HepG2 (cell line): ENCODE measurements around the gene ACSL1. TPM values are rescaled to one million over a fixed set of nuclear protein-coding genes. Genes with fewer than 3 reads are reported as not detected.

Source experiments
- ATM ChIP-seq: fragments of 450-650 bp; IDR thresholded peaks from 2 replicates; pipeline ENCODE4 v1.7.1; 2017; ENCODE audit warnings: mild to moderate bottlenecking, borderline replicate concordance
- FOXA1 ChIP-seq, 2 experiments: fragments of 450-650 bp in 1 of 2; sonication (generic) in 1 of 2; formaldehyde crosslinking in 1 of 2; IDR thresholded peaks; 2 replicates each; pipeline versions ENCODE4 v1.4.0 to v1.6.1; 2016 to 2020; ENCODE audit warnings: missing genetic modification reagents in 1 of 2
- FOXP1 ChIP-seq, 2 experiments: fragments of 450-650 bp in 1 of 2; IDR thresholded peaks; 2 replicates each; pipeline ENCODE4 v1.6.1; 2017 to 2018; ENCODE audit warnings: antibody characterized with exemption in 1 of 2
- HDAC2 ChIP-seq: sonication (generic); formaldehyde crosslinking; IDR thresholded peaks from 2 replicates; pipeline ENCODE4 v1.4.0; 2020; ENCODE audit warnings: missing genetic modification reagents
- HIC2 ChIP-seq: sonication (generic); formaldehyde crosslinking; IDR thresholded peaks from 2 replicates; pipeline ENCODE4 v1.9.0; 2022; ENCODE audit warnings: low read depth, missing genetic modification reagents
- MAFG ChIP-seq: sonication (generic); formaldehyde crosslinking; IDR thresholded peaks from 2 replicates; pipeline ENCODE4 v1.5.1; 2020; ENCODE audit warnings: mild to moderate bottlenecking, missing genetic modification reagents
- NCOA2 ChIP-seq: sonication (generic); formaldehyde crosslinking; IDR thresholded peaks from 2 replicates; pipeline ENCODE4 v1.8.0; 2022; ENCODE audit warnings: inconsistent platforms
- NCOR1 ChIP-seq: fragments of 200-600 bp; sonication (generic); IDR thresholded peaks from 2 replicates; pipeline ENCODE4 v1.7.0; 2017; ENCODE audit warnings: antibody characterized with exemption, low read length, borderline replicate concordance
- NR2F6 ChIP-seq, 2 experiments: IDR thresholded peaks; 2 replicates each; pipeline ENCODE4 v1.6.1; 2016; ENCODE audit warnings: antibody characterized with exemption in 1 of 2, mild to moderate bottlenecking in 1 of 2
- PAXIP1 ChIP-seq: sonication (generic); formaldehyde crosslinking; conservative IDR thresholded peaks from 2 replicates; pipeline ENCODE4 v1.4.0; 2020; ENCODE audit warnings: mild to moderate bottlenecking, missing genetic modification reagents, moderate library complexity
- PRDM15 ChIP-seq: sonication (generic); formaldehyde crosslinking; IDR thresholded peaks from 2 replicates; pipeline ENCODE4 v1.4.0; 2020; ENCODE audit warnings: missing genetic modification reagents
- RARA ChIP-seq: IDR thresholded peaks from 2 replicates; pipeline ENCODE4 v1.6.1; 2016; ENCODE audit warnings: missing genetic modification reagents, missing compliant biosample characterization
- SNAPC2 ChIP-seq: sonication (generic); formaldehyde crosslinking; IDR thresholded peaks from 2 replicates; pipeline ENCODE4 v1.8.1; 2022; ENCODE audit warnings: mild to moderate bottlenecking, missing genetic modification reagents
- TFAP4 ChIP-seq: sonication (generic); IDR thresholded peaks from 2 replicates; pipeline ENCODE4 v1.6.1; 2016; ENCODE audit warnings: low read depth, borderline replicate concordance
- ZNF205 ChIP-seq: IDR thresholded peaks from 2 replicates; pipeline ENCODE4 v1.6.1; 2018; ENCODE audit warnings: missing biosample characterization, missing genetic modification reagents
- ZNF264 ChIP-seq: sonication (generic); formaldehyde crosslinking; IDR thresholded peaks from 2 replicates; pipeline ENCODE4 v1.4.0; 2020; ENCODE audit warnings: missing genetic modification reagents
- ZNF709 ChIP-seq: sonication (generic); formaldehyde crosslinking; IDR thresholded peaks from 2 replicates; pipeline ENCODE4 v1.5.0; 2020; ENCODE audit warnings: mild to moderate bottlenecking, missing genetic modification reagents
- polyA plus RNA-seq, 8 experiments: library from polyadenylated mRNA; depleted of rRNA in 3 of 8; stranded (reverse) in 7 of 8; unstranded in 1 of 8; fragments of >200 nt; fragmentation: Illumina TruSeq in 4 of 8; extraction: Trizol in 4 of 8; gene quantifications; 2 replicates each; pipeline versions ENCODE4 v1.2.1 to v1.2.3, GENCODE V29; 2011 to 2016; ENCODE audit warnings: low read depth in 4 of 8, missing spikeins in 1 of 8, mixed read lengths in 1 of 8; ENCODE audit not compliant: insufficient read depth in 1 of 8
- total RNA-seq, 5 experiments: library from RNA; depleted of rRNA; stranded (reverse); fragments of >200 nt; fragmentation: Illumina TruSeq; extraction: Trizol; gene quantifications; 2 replicates each; pipeline ENCODE4 v1.2.3, GENCODE V29; 2016; ENCODE audit warnings: low read depth in 1 of 5

ACSL1 gene
- total and polyA plus RNA-seq, 2 of the 13 experiments (the other 11 are each of a cell fraction or from before 2014, with no cell fraction given) = 10.0 to 29.8 TPM

- TF ChIP-seq RARA (CRISPR knock-in tag) (peak; percentile 48), HIC2 (CRISPR knock-in tag) (0 out of 2 replicates have a peak, but pooled peaks have one; percentile 23), FOXP1 (IDR thresholded peaks at IDR 0.05) (no peak), FOXP1 (CRISPR knock-in tag; IDR thresholded peaks at IDR 0.05) (no peak), NR2F6 (IDR thresholded peaks at IDR 0.05) (peak; percentile 42; the same call in 1 of the 2 replicates), NR2F6 (CRISPR knock-in tag; IDR thresholded peaks at IDR 0.05) (peak; percentile 57; the same call in 1 of the 2 replicates), ZNF709 (CRISPR knock-in tag) (no peak), HDAC2 (CRISPR knock-in tag) (peak; percentile 41), TFAP4 (peak; percentile 90), NCOR1 (no peak), NCOA2 (peak; percentile 14; the same call in 1 of the 2 replicates), FOXA1 (IDR thresholded peaks at IDR 0.05) (no peak), FOXA1 (CRISPR knock-in tag; IDR thresholded peaks at IDR 0.05) (peak; percentile 44), ZNF264 (CRISPR knock-in tag) (no peak), MAFG (0 out of 2 replicates have a peak, but pooled peaks have one; percentile 60), PAXIP1 (CRISPR knock-in tag) (peak; percentile 41; the same call in 1 of the 2 replicates), SNAPC2 (CRISPR knock-in tag) (no peak), ATM (no peak), PRDM15 (CRISPR knock-in tag) (0 out of 2 replicates have a peak, but pooled peaks have one; percentile 42), ZNF205 (peak; percentile 46; the same call in 1 of the 2 replicates)
Measured at GRCh38 chr4:184747034-184747830, 78.5 kb downstream of the ACSL1 start (continued).
